A549 (cell line): Measurements from ENCODE around the gene LRP6. TPM values are rescaled to one million over a fixed set of nuclear protein-coding genes. Genes with fewer than 3 reads are reported as not detected.

Experiments
- ATAC-seq, 2 experiments: fragments of 200-7000 bp in 1 of 2; fragments of >200 bp in 1 of 2; cut with Nextera tagmentation in 1 of 2; cut with Tn5 transposase in 1 of 2; 3 replicates each; pipeline versions ENCODE4 v1.8.0 to v1.9.1; 2018 to 2020; ENCODE audit warnings: mild to moderate bottlenecking in 1 of 2, moderate library complexity in 1 of 2
- CTCF ChIA-PET: fragments of 300-600 bp; sonication (Branson Sonifier 250); formaldehyde crosslinking; extraction: SDS; loops from one replicate; lab custom pipeline; 2021; ENCODE audit warnings: antibody characterized with exemption, inconsistent platforms; lab: Yijun Ruan, JAX
- POLR2A ChIA-PET: fragments of 350-600 bp; formaldehyde crosslinking; extraction: SDS; loops from one replicate; lab custom pipeline; 2021; ENCODE audit warnings: antibody characterized with exemption, inconsistent platforms; lab: Yijun Ruan, JAX
- DNase-seq, 2 experiments: peaks; one replicate each; pipeline versions ENCODE4 v3.0.0 to v3.0.0-alpha.2; 2011 to 2016; ENCODE audit warnings: low read depth in 1 of 2, low spot score in 1 of 2
- FAIRE-seq: peaks from 2 replicates; lab custom pipeline; 2011; peaks lifted over from hg19 to GRCh38; lab: Jason Lieb, UNC
- H3K27ac ChIP-seq, 2 experiments: fragments of >200 bp; sonication (Bioruptor Twin); formaldehyde crosslinking; 3 replicates each; pipeline ENCODE4 v1.5.1; 2016 to 2017
- H3K4me1 ChIP-seq: fragments of >200 bp; sonication (Bioruptor Twin); formaldehyde crosslinking; 3 replicates; pipeline ENCODE4 v1.6.1; 2016
- H3K4me2 ChIP-seq: fragments of >200 bp; sonication (Bioruptor Twin); formaldehyde crosslinking; 3 replicates; pipeline ENCODE4 v1.6.1; 2016
- H3K4me3 ChIP-seq: fragments of >200 bp; sonication (Bioruptor Twin); formaldehyde crosslinking; 3 replicates; pipeline ENCODE4 v1.5.1; 2016
- H3K9me3 ChIP-seq: fragments of >200 bp; sonication (Bioruptor Twin); formaldehyde crosslinking; 3 replicates; pipeline ENCODE4 v1.6.1; 2016
- CBX8 ChIP-seq: fragments of 200-600 bp; sonication (generic); IDR thresholded peaks from 2 replicates; pipeline ENCODE4 v1.6.1; 2016
- CEBPB ChIP-seq, 2 experiments: fragments of >200 bp in 1 of 2; sonication (Bioruptor Twin) in 1 of 2; formaldehyde crosslinking in 1 of 2; IDR thresholded peaks; 2 replicates each; pipeline ENCODE4 v1.6.1; 2012 to 2016
- EHF ChIP-seq: fragments of 250-450 bp; sonication (Bioruptor Pico); IDR thresholded peaks from 2 replicates; pipeline ENCODE4 v1.5.0; 2020; ENCODE audit warnings: mild to moderate bottlenecking
- EHMT2 ChIP-seq: fragments of 200-600 bp; sonication (generic); IDR thresholded peaks from 2 replicates; pipeline ENCODE4 v1.6.1; 2016; ENCODE audit warnings: antibody characterized with exemption, low read depth, mild to moderate bottlenecking, moderate library complexity
- FOSL2 ChIP-seq, 2 experiments: fragments of 450-650 bp in 1 of 2; fragments of >200 bp in 1 of 2; sonication (Bioruptor Twin) in 1 of 2; formaldehyde crosslinking; IDR thresholded peaks; 2 replicates each; pipeline versions ENCODE4 v1.5.0 to v1.6.1; 2016 to 2020; ENCODE audit warnings: mild to moderate bottlenecking in 1 of 2, moderate library complexity in 1 of 2
- FOXS1 ChIP-seq: fragments of 250-450 bp; sonication (Bioruptor Pico); IDR thresholded peaks from 2 replicates; pipeline ENCODE4 v1.5.0; 2020; ENCODE audit warnings: mild to moderate bottlenecking, moderate library complexity
- HDAC2 ChIP-seq: fragments of 200-600 bp; sonication (generic); IDR thresholded peaks from 2 replicates; pipeline ENCODE4 v1.6.1; 2016
- HEYL ChIP-seq: fragments of 250-450 bp; sonication (Bioruptor Pico); IDR thresholded peaks from 2 replicates; pipeline ENCODE4 v1.8.0; 2021; ENCODE audit warnings: mild to moderate bottlenecking, moderate library complexity
- HOXB5 ChIP-seq: fragments of 250-450 bp; sonication (Bioruptor Pico); IDR thresholded peaks from 2 replicates; pipeline ENCODE4 v1.5.0; 2020; ENCODE audit warnings: mild to moderate bottlenecking, moderate library complexity
- KDM5A ChIP-seq: fragments of 200-600 bp; sonication (generic); IDR thresholded peaks from 2 replicates; pipeline ENCODE4 v1.6.1; 2016; ENCODE audit warnings: antibody characterized with exemption, mild to moderate bottlenecking
- MAFK ChIP-seq: fragments of 450-650 bp; IDR thresholded peaks from 2 replicates; pipeline ENCODE4 v1.6.1; 2014; ENCODE audit not compliant: partially characterized antibody
- MAZ ChIP-seq: fragments of 150-350 bp; IDR thresholded peaks from 2 replicates; pipeline ENCODE4 v1.6.1; 2014; ENCODE audit warnings: antibody characterized with exemption, low read depth, low read length, borderline replicate concordance
- POLR2A ChIP-seq: IDR thresholded peaks from 2 replicates; pipeline ENCODE4 v1.6.1; 2012; ENCODE audit warnings: mild to moderate bottlenecking, low read length
- RARB ChIP-seq: fragments of 250-450 bp; sonication (Bioruptor Pico); IDR thresholded peaks from 2 replicates; pipeline ENCODE4 v1.8.0; 2021; ENCODE audit warnings: mild to moderate bottlenecking, moderate library complexity
- RNF2 ChIP-seq: fragments of 200-600 bp; sonication (generic); IDR thresholded peaks from 2 replicates; pipeline ENCODE4 v1.6.1; 2016; ENCODE audit warnings: low read depth, mild to moderate bottlenecking, antibody characterized with exemption, moderate library complexity, borderline replicate concordance
- SREBF2 ChIP-seq: fragments of 450-650 bp; IDR thresholded peaks from 2 replicates; pipeline ENCODE4 v1.6.1; 2014; ENCODE audit warnings: mild to moderate bottlenecking, moderate library complexity
- TP53 ChIP-seq: fragments of 250-450 bp; sonication (Bioruptor Pico); IDR thresholded peaks from 2 replicates; pipeline ENCODE4 v1.5.0; 2021; ENCODE audit warnings: mild to moderate bottlenecking, moderate library complexity
- ZFP36 ChIP-seq: fragments of 450-650 bp; IDR thresholded peaks from 2 replicates; pipeline ENCODE4 v1.6.1; 2014; ENCODE audit warnings: borderline replicate concordance; ENCODE audit not compliant: partially characterized antibody
- ZNF302 ChIP-seq: fragments of 250-450 bp; sonication (Bioruptor Pico); IDR thresholded peaks from 2 replicates; pipeline ENCODE4 v1.9.0; 2021; ENCODE audit warnings: inconsistent platforms, mild to moderate bottlenecking, moderate library complexity
- WGBS: methylation state at CpG from one replicate; pipeline ENCODE4 v1.1.6; 2017; ENCODE audit errors: missing lambda C conversion rate; 5-methylcytosine and 5-hydroxymethylcytosine counted together
- polyA plus RNA-seq, 4 experiments: library from polyadenylated mRNA; depleted of rRNA in 3 of 4; stranded (reverse); fragments of >200 nt; fragmentation: RNase III in 1 of 4; extraction: RNeasy Plus Mini Kit Qiagen cat#74134 plus additional on column Dnase treatment in 1 of 4; gene quantifications; 2 replicates in 3 of 4; 3 replicates in 1 of 4; pipeline ENCODE4 v1.2.3, GENCODE V29; 2011 to 2017
- TF ChIP-seq, protein P1 (sequence below): fragments of >200 bp; sonication (Bioruptor Twin); formaldehyde crosslinking; IDR thresholded peaks from 3 replicates; pipeline ENCODE4 v1.6.1; 2016
- TF ChIP-seq, protein P2 (sequence below): IDR thresholded peaks from 2 replicates; pipeline ENCODE4 v1.6.1; 2012; ENCODE audit warnings: low read depth, borderline replicate concordance
- TF ChIP-seq, protein P3 (sequence below): fragments of >200 bp; sonication (Bioruptor Twin); formaldehyde crosslinking; IDR thresholded peaks from 2 replicates; pipeline ENCODE4 v1.6.1; 2016

LRP6 gene
- polyA plus RNA-seq, 2 of the 4 experiments (the other 2 are of a cell fraction) = 26.6 to 50.3 TPM

DNA sequence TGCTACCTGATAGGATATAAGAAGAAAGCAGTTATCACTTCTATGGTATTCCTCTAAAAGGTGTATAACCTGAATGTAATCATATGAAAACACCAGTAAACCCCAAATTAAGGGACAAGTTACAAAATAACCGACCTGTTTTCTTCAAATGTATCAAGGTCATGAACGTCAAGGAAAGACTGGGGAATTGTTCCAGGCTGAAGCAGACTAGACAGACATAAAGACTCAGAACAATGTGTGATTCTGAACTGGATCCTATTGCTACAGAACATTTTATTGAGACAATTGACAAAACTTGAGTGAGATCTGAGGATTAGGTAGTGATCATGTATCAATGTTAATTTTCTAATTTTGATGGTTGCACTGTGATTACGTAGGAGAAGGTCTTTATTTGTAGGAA is 15.4 kb upstream of the LRP6 start:
- POLR2A ChIA-PET = interaction anchor here (1.2 to 1.7 kb wide), 2 partner anchors 14 to 16 kb away, joined by 3 to 9 read pairs; partner anchors contain the start of gene LRP6
- H3K9me3 ChIP-seq = no peaks in the 10 kb centered on the region
- no peak for DNase-seq
- WGBS = 73% methylated on average over 3 of the region's 3 CpGs
- CTCF ChIA-PET = no interaction called here
- H3K27ac ChIP-seq = peak overlapping the region in 1 of 2 experiments; percentile 5; a peak in 1 of 6 replicates
- peak overlapping the region; percentile 41 for H3K4me2 ChIP-seq
- FAIRE-seq = no peak
- ATAC-seq = no peak
- H3K4me1 ChIP-seq = peaks cover 19% of the 10 kb centered on the region
- no peak overlapping the region for H3K4me3 ChIP-seq
- no peak for TF ChIP-seq HDAC2
- TF ChIP-seq HEYL = no peak
- TF ChIP-seq KDM5A = no peak
- no peak for TF ChIP-seq ZFP36
- TF ChIP-seq, protein P1, sequence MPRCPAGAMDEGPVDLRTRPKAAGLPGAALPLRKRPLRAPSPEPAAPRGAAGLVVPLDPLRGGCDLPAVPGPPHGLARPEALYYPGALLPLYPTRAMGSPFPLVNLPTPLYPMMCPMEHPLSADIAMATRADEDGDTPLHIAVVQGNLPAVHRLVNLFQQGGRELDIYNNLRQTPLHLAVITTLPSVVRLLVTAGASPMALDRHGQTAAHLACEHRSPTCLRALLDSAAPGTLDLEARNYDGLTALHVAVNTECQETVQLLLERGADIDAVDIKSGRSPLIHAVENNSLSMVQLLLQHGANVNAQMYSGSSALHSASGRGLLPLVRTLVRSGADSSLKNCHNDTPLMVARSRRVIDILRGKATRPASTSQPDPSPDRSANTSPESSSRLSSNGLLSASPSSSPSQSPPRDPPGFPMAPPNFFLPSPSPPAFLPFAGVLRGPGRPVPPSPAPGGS = no peak
- TF ChIP-seq EHF (CRISPR knock-in tag) = no peak
- TF ChIP-seq, all 56 proteins: peak for 0

GRCh38 chr12:12281134-12281533 is 14.3 kb upstream of the LRP6 start:
- ATAC-seq (no peak), DNase-seq (no peak), FAIRE-seq (no peak)
- ChIA-PET POLR2A (no interaction called here), CTCF (interaction anchor here (0.8 kb wide), 1 partner anchor 96 kb away, joined by 4 read pairs; no protein-coding TSS in a partner anchor)
- peaks cover 6% of the 10 kb centered on the region; the same call in 1 of the 3 replicates for H3K9me3 ChIP-seq
- H3K4me1 ChIP-seq = peaks cover 19% of the 10 kb centered on the region
- TF ChIP-seq RNF2 (no peak), MAZ (no peak)
- no peak overlapping the region for H3K4me2 ChIP-seq
- 100% methylated on average over 1 of the region's 1 CpG for WGBS
- H3K27ac ChIP-seq = no peak overlapping the region
- no peak overlapping the region for H3K4me3 ChIP-seq

DNA sequence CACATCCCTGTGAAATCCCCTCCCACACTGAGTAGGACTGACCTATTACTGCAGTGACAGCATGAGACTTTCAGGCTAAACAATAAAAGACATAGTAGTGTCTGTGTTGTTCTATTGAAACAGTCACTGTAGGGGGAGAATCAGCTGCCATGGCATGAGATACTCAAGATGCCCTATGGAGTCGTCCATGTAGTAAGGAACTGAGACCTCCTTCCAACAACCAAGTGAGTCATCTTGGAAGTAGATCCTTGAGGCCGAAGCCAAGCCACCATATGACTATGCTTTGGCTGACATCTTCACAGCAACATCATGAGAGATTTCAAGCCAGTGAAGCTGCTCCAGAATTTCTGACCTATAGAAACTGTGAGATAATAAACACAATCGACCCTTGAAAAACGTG is 12.1 kb upstream of the LRP6 start:
- DNase-seq = no peak
- peaks cover 19% of the 10 kb centered on the region for H3K4me1 ChIP-seq
- H3K4me2 ChIP-seq = no peak overlapping the region
- FAIRE-seq = no peak
- peaks cover 6% of the 10 kb centered on the region; the same call in 1 of the 3 replicates for H3K9me3 ChIP-seq
- TF ChIP-seq ZNF302 (CRISPR knock-in tag) (no peak), SREBF2 (no peak), CEBPB (IDR thresholded peaks at IDR 0.05) (no peak), RARB (no peak), EHMT2 (no peak), FOSL2 (IDR thresholded peaks at IDR 0.05) (no peak), FOSL2 (CRISPR knock-in tag; IDR thresholded peaks at IDR 0.05) (no peak), HEYL (no peak), CBX8 (no peak), FOXS1 (CRISPR knock-in tag) (no peak), TP53 (CRISPR knock-in tag) (no peak), POLR2A (no peak), HOXB5 (CRISPR knock-in tag) (no peak), MAFK (no peak)
- TF ChIP-seq, protein P2, sequence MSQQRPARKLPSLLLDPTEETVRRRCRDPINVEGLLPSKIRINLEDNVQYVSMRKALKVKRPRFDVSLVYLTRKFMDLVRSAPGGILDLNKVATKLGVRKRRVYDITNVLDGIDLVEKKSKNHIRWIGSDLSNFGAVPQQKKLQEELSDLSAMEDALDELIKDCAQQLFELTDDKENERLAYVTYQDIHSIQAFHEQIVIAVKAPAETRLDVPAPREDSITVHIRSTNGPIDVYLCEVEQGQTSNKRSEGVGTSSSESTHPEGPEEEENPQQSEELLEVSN = no peak
- TF ChIP-seq, protein P1 = no peak
- TF ChIP-seq, protein P3, sequence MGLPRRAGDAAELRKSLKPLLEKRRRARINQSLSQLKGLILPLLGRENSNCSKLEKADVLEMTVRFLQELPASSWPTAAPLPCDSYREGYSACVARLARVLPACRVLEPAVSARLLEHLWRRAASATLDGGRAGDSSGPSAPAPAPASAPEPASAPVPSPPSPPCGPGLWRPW = no peak
- POLR2A ChIA-PET = no interaction called here
- H3K27ac ChIP-seq = no peak overlapping the region
- CTCF ChIA-PET = interaction anchor here (1.1 to 1.7 kb wide), 2 partner anchors 49 to 55 kb away, joined by 3 to 7 read pairs; no protein-coding TSS in a partner anchor
- no peak; a peak in 1 of 6 replicates for ATAC-seq
- H3K4me3 ChIP-seq = no peak overlapping the region
- 64% methylated on average over 4 of the region's 4 CpGs for WGBS
